ENCODE measurements around the gene LTBP2. TPM values are rescaled to one million over a fixed set of nuclear protein-coding genes. Genes with fewer than 3 reads are reported as not detected.

The LTBP2 gene
- total and polyA plus RNA-seq, 2 of the 13 experiments (the other 11 are each of a cell fraction or from before 2014, with no cell fraction given) = 0.20 to 0.41 TPM

GRCh38 chr14:74493343-74494261 lies 118.4 kb downstream of the LTBP2 start, which contains the start of gene ISCA2 (continued):
- TF ChIP-seq, protein P1, sequence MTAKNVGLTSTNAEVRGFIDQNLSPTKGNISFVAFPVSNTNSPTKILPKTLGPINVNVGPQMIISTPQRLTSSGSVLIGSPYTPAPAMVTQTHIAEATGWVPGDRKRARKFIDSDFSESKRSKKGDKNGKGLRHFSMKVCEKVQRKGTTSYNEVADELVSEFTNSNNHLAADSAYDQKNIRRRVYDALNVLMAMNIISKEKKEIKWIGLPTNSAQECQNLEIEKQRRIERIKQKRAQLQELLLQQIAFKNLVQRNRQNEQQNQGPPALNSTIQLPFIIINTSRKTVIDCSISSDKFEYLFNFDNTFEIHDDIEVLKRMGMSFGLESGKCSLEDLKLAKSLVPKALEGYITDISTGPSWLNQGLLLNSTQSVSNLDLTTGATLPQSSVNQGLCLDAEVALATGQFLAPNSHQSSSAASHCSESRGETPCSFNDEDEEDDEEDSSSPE (CRISPR knock-in tag; IDR thresholded peaks at IDR 0.05) = peak; percentile 2; the same call in 1 of the 2 replicates
- 0 out of 2 replicates have a peak, but pooled peaks have one; percentile 59 for TF ChIP-seq ZNF17 (CRISPR knock-in tag; IDR thresholded peaks at IDR 0.05)
- TF ChIP-seq, protein P2, sequence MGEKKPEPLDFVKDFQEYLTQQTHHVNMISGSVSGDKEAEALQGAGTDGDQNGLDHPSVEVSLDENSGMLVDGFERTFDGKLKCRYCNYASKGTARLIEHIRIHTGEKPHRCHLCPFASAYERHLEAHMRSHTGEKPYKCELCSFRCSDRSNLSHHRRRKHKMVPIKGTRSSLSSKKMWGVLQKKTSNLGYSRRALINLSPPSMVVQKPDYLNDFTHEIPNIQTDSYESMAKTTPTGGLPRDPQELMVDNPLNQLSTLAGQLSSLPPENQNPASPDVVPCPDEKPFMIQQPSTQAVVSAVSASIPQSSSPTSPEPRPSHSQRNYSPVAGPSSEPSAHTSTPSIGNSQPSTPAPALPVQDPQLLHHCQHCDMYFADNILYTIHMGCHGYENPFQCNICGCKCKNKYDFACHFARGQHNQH (CRISPR knock-in tag; IDR thresholded peaks at IDR 0.05) = 0 out of 2 replicates have a peak, but pooled peaks have one; percentile 2

GRCh38 chr14:74492776-74493342 lies 119.2 kb downstream of the LTBP2 start, which contains the start of gene NPC2:
TSS of gene NPC2 (minus strand) at chr14:74493305. CDS start at chr14:74493274, 31 bp downstream.
- intact Hi-C loops (cut with micrococcal nuclease; ENCODE audit: unreplicated experiment) = loop anchor here (1.0 kb wide), 1 partner anchor 131 kb away; no protein-coding TSS in a partner anchor
- no TSS peak for BruUV-seq (replicated peaks)
- FAIRE-seq = no peak
- TF ChIP-seq ZBTB20 (CRISPR knock-in tag; IDR thresholded peaks at IDR 0.05; ENCODE audit: borderline replicate concordance, low read depth) (no peak), GFI1 (CRISPR knock-in tag; IDR thresholded peaks at IDR 0.05; ENCODE audit: borderline replicate concordance) (peak; percentile 28; the same call in 1 of the 2 replicates), ZNF556 (CRISPR knock-in tag; IDR thresholded peaks at IDR 0.05; ENCODE audit: borderline replicate concordance) (0 out of 2 replicates have a peak, but pooled peaks have one; percentile 26), MAFG (CRISPR knock-in tag; IDR thresholded peaks at IDR 0.05) (no peak), ZMYM2 (CRISPR knock-in tag; IDR thresholded peaks at IDR 0.05) (no peak), POLR2G (IDR thresholded peaks at IDR 0.05; ENCODE audit: low read depth, low read length) (peak; percentile 74), ZFP82 (CRISPR knock-in tag; IDR thresholded peaks at IDR 0.05; ENCODE audit: borderline replicate concordance) (no peak), SP140L (CRISPR knock-in tag; IDR thresholded peaks at IDR 0.05; ENCODE audit: borderline replicate concordance) (no peak)
- TF ChIP-seq, protein P3, sequence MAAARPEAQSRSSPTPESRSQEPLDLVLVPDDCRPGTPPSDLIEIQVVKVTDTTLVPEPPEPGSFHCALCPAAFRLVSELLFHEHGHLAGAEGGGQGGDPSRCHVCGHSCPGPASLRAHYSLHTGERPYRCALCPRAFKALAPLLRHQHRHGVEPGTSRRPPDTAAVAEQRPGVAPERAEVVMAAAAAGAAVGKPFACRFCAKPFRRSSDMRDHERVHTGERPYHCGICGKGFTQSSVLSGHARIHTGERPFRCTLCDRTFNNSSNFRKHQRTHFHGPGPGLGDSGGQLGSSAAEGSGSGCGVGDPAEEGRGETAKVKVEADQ (CRISPR knock-in tag; IDR thresholded peaks at IDR 0.05; ENCODE audit: borderline replicate concordance) = peak; percentile 43; the same call in 1 of the 2 replicates

More at GRCh38 chr14:74492776-74493342, 119.2 kb downstream of the LTBP2 start, which contains the start of gene NPC2:
- H3K79me2 ChIP-seq (ENCODE audit: insufficient read depth, low read length) = peaks cover 41% of the 10 kb centered on the region
- in situ Hi-C loops (cut with HindIII; ENCODE audit: extremely low pct_ligation_motif_present, low pct_unique_long_range_greater_than_20kb) = no loop called here
- peaks cover 35% of the 10 kb centered on the region for H3K4me1 ChIP-seq (ENCODE audit: insufficient read depth, low read length)
- DNase-seq (ENCODE audit: low spot score) = no peak
- H2AFZ ChIP-seq (ENCODE audit: low read length) = peak within 1 kb of the TSS; percentile 77
- H3K9me3 ChIP-seq (ENCODE audit: low read length) = no peaks in the 10 kb centered on the region
- POLR2A ChIA-PET = interaction anchor here (0.8 to 1.8 kb wide), 11 partner anchors 9 to 956 kb away, joined by 3 to 11 read pairs (median 5); partner anchors contain the start of genes ABCD4, ACOT1 and YLPM1
- peak within 1 kb of the TSS; percentile 97 for H3K27ac ChIP-seq (ENCODE audit: extremely low read length, insufficient read depth, low read length)
- H3K36me3 ChIP-seq (replicated peaks in 1 of 2; ENCODE audit: control insufficient read depth in 1 of 2, insufficient read depth in 2 of 2, low read length in 2 of 2) = peaks cover 0 to 3% of the 10 kb centered on the region in 2 experiments; a peak in 2 of 5 replicates
- H3K4me2 ChIP-seq (ENCODE audit: low read depth, low read length) = peak within 1 kb of the TSS; percentile 93
- 0% methylated on average over 9 of the region's 35 CpGs for WGBS (ENCODE audit: low lambda C conversion rate)
- peaks cover 6% of the 10 kb centered on the region; the same call in 1 of the 2 replicates for H4K20me1 ChIP-seq (ENCODE audit: insufficient read depth, low read length)
- H3K27me3 ChIP-seq (ENCODE audit: control insufficient read depth in 1 of 2, insufficient read depth in 2 of 2, low read length in 2 of 2) = no peaks in the 10 kb centered on the region; a peak in 1 of 5 replicates
- peak; percentile 75 for ATAC-seq
- peak within 1 kb of the TSS; percentile 94 to 100 (median 99) for H3K4me3 ChIP-seq (replicated peaks in 1 of 3; ENCODE audit: insufficient read depth in 1 of 3, low read depth in 2 of 3, low read length in 3 of 3)
- CTCF ChIA-PET (ENCODE audit: low intra/inter-chr PET ratio, low total read pairs) = interaction anchor here (1.1 kb wide), 1 partner anchor 33 kb away, joined by 3 read pairs; no protein-coding TSS in a partner anchor
- peak within 1 kb of the TSS; percentile 95 for H3K9ac ChIP-seq (ENCODE audit: insufficient read depth, low read depth, low read length)

Measured in HepG2 (cell line).